Naive thymus-derived CD4-positive, alpha-beta T cell (primary cell): Measurements from ENCODE around the gene DNAH8. TPM values are rescaled to one million over a fixed set of nuclear protein-coding genes. Genes with fewer than 3 reads are reported as not detected.

Experiments used
- ATAC-seq: fragments of 150-1000 bp; cut with Tn5 transposase; 2 replicates; pipeline ENCODE4 v1.10.0; 2021; ENCODE audit warnings: mild to moderate bottlenecking, moderate library complexity
- CTCF ChIA-PET: fragments of 350-600 bp; sonication (Branson Sonifier 250); formaldehyde crosslinking; loops from one replicate; lab custom pipeline; 2021; ENCODE audit warnings: antibody characterized with exemption; lab: Charles Lee
- POLR2A ChIA-PET: fragments of 350-600 bp; sonication (Branson Sonifier 250); formaldehyde crosslinking; loops from one replicate; lab custom pipeline; 2021; ENCODE audit warnings: antibody characterized with exemption, inconsistent platforms; lab: Charles Lee
- DNase-seq, 9 donors: peaks; one replicate each; pipeline versions ENCODE4 v3.0.0 to v3.0.0-alpha.2; 2020 to 2022; ENCODE audit warnings: mixed read lengths in 1 of 9
- H3K27ac ChIP-seq: one replicate; pipeline ENCODE4 v1.7.0; 2013; ENCODE audit warnings: mild to moderate bottlenecking, low read depth, low read length, moderate library complexity
- H3K27me3 ChIP-seq, 2 donors: one replicate each; pipeline ENCODE4 v1.7.0; 2013; ENCODE audit warnings: low read length in 2 of 2, mild to moderate bottlenecking in 2 of 2, moderate library complexity in 2 of 2; ENCODE audit not compliant: control insufficient read depth in 2 of 2, insufficient read depth in 2 of 2
- H3K36me3 ChIP-seq, 3 experiments: 1 replicate in 2 of 3; 2 replicates in 1 of 3; pipeline ENCODE4 v1.7.0; 2013; ENCODE audit warnings: low read length in 3 of 3, mild to moderate bottlenecking in 3 of 3, moderate library complexity in 1 of 3; ENCODE audit not compliant: insufficient read depth in 3 of 3, control insufficient read depth in 2 of 3
- H3K4me1 ChIP-seq, 2 donors: one replicate each; pipeline ENCODE4 v1.7.0; 2013; ENCODE audit warnings: low read length in 2 of 2, mild to moderate bottlenecking in 2 of 2, moderate library complexity in 1 of 2; ENCODE audit not compliant: control insufficient read depth in 2 of 2, insufficient read depth in 2 of 2
- H3K4me3 ChIP-seq: 2 replicates; pipeline ENCODE4 v1.7.0; 2013; ENCODE audit warnings: mild to moderate bottlenecking, low read length
- H3K9me3 ChIP-seq, 3 experiments: 1 replicate in 2 of 3; 2 replicates in 1 of 3; pipeline ENCODE4 v1.7.0; 2013; ENCODE audit warnings: low read length in 3 of 3; ENCODE audit not compliant: control insufficient read depth in 2 of 3
- H3K27ac Mint-ChIP-seq, 9 donors: one replicate each; pipeline ENCODE4 v1.8.0; 2020 to 2022; ENCODE audit warnings: mixed read lengths in 9 of 9, mild to moderate bottlenecking in 8 of 9, moderate library complexity in 5 of 9, inconsistent platforms in 2 of 9
- H3K27me3 Mint-ChIP-seq, 5 donors: one replicate each; pipeline ENCODE4 v1.8.0; 2021 to 2022; ENCODE audit warnings: mixed read lengths in 5 of 5, mild to moderate bottlenecking in 1 of 5
- H3K36me3 Mint-ChIP-seq, 5 donors: one replicate each; pipeline ENCODE4 v1.8.0; 2020 to 2022; ENCODE audit warnings: mixed read lengths in 5 of 5, mild to moderate bottlenecking in 3 of 5, inconsistent platforms in 1 of 5
- H3K4me1 Mint-ChIP-seq, 7 donors: one replicate each; pipeline ENCODE4 v1.8.0; 2020 to 2022; ENCODE audit warnings: mixed read lengths in 7 of 7, mild to moderate bottlenecking in 3 of 7, inconsistent platforms in 1 of 7
- H3K4me3 Mint-ChIP-seq, 10 donors: one replicate each; pipeline ENCODE4 v1.8.0; 2020 to 2022; ENCODE audit warnings: mild to moderate bottlenecking in 10 of 10, mixed read lengths in 10 of 10, moderate library complexity in 6 of 10, inconsistent platforms in 2 of 10
- H3K9me3 Mint-ChIP-seq, 11 donors: one replicate each; pipeline ENCODE4 v1.8.0; 2020 to 2022; ENCODE audit warnings: mixed read lengths in 11 of 11, mild to moderate bottlenecking in 4 of 11, inconsistent platforms in 1 of 11, moderate library complexity in 1 of 11
- intact Hi-C, 2 donors: fragments of 100-400 bp; cut with micrococcal nuclease; formaldehyde crosslinking; loops; one replicate each; pipeline ENCODE4 v1.15.1; 2023
- polyA plus RNA-seq, 2 donors: library from polyadenylated mRNA; unstranded; fragments of 300-500 nt; fragmentation: Illumina TruSeq; gene quantifications; one replicate each; pipeline ENCODE4 v1.2.3, GENCODE V29; 2021
- total RNA-seq, 6 experiments: library from RNA in 5 of 6; stranded (reverse) in 5 of 6; gene quantifications; 1 replicate in 5 of 6; 2 replicates in 1 of 6; pipeline ENCODE4 v1.2.3 and lab custom pipeline; 2021 to 2026

The DNAH8 gene
- total and polyA plus RNA-seq, 7 experiments from 2014 or later, result 0.02 to 0.15 (median 0.05) TPM; not detected in 2

DNA sequence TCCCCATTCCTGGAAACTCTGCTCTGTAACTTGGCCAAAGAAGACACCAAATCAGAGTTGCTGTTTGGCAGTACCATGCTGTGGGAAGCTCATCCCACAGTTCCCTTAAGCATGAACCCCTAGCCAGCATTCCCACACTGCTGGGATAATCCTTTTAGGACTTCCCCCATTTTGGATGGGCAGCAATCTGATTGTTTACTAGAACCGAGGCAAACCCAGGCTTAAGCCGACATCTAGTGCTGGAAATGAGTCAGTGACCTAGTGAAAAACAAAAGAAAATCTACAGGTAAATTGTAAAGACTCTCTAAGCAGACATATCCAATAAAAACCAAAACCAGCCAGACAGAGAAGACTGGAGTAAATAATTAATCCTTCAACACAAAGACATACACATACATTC, 5.2 kb downstream of the DNAH8 start:
- H3K4me1 ChIP-seq, result peaks cover 0 to 2% of the 10 kb centered on the region in 2 donors
- Mint-ChIP-seq H3K4me1 (peaks cover 0 to 15% (median 5%) of the 10 kb centered on the region in 7 donors), H3K27me3 (peaks cover 36 to 54% (median 41%) of the 10 kb centered on the region in 5 donors), H3K36me3 (peaks cover 0 to 17% (median 8%) of the 10 kb centered on the region in 5 donors), H3K9me3 (peaks cover 2 to 21% (median 8%) of the 10 kb centered on the region in 11 donors), H3K27ac (no peak overlapping the region), H3K4me3 (no peak overlapping the region)
- H3K27me3 ChIP-seq, result peaks cover 0 to 12% of the 10 kb centered on the region in 2 donors
- CTCF ChIA-PET, result no interaction called here
- DNase-seq (no peak), ATAC-seq (no peak)
- no peaks in the 10 kb centered on the region for H3K9me3 ChIP-seq
- no peaks in the 10 kb centered on the region for H3K36me3 ChIP-seq
- H3K27ac ChIP-seq, result no peak overlapping the region
- intact Hi-C loops, result no loop called here
- no peak overlapping the region for H3K4me3 ChIP-seq
- POLR2A ChIA-PET, result no interaction called here

DNA sequence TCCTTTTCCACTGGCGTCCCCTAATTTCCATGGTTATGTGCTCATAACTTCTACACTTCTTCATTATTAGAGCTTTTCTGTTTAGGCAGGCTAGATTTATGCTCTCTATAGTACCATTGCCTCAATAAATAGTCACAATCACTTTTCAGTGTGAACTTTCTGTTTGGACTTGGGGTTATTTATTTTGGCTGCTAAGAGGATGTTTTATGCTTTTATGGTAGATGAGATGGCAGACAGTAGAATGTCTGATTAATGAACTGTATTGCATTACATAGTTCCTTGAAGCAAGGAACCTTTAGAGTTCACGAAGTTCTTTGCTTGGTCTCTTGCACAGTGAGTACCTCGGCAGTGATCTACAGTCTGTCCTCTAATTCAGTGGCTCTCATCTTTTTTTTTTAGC, 6.9 kb downstream of the DNAH8 start:
- Histone ChIP-seq H3K4me3 (no peak overlapping the region), H3K27me3 (peaks cover 0 to 8% of the 10 kb centered on the region in 2 donors), H3K36me3 (no peaks in the 10 kb centered on the region), H3K4me1 (no peaks in the 10 kb centered on the region), H3K9me3 (no peaks in the 10 kb centered on the region), H3K27ac (no peak overlapping the region)
- DNase-seq (no peak), ATAC-seq (no peak)
- H3K9me3 Mint-ChIP-seq, result peaks cover 2 to 21% (median 8%) of the 10 kb centered on the region in 11 donors
- peaks cover 0 to 11% (median 6%) of the 10 kb centered on the region in 5 donors for H3K36me3 Mint-ChIP-seq
- POLR2A ChIA-PET, result no interaction called here
- peaks cover 0 to 21% (median 0%) of the 10 kb centered on the region in 7 donors for H3K4me1 Mint-ChIP-seq
- H3K4me3 Mint-ChIP-seq, result no peak overlapping the region
- CTCF ChIA-PET, result no interaction called here
- intact Hi-C loops, result no loop called here
- H3K27me3 Mint-ChIP-seq, result peaks cover 26 to 47% (median 30%) of the 10 kb centered on the region in 5 donors
- no peak overlapping the region for H3K27ac Mint-ChIP-seq

DNA sequence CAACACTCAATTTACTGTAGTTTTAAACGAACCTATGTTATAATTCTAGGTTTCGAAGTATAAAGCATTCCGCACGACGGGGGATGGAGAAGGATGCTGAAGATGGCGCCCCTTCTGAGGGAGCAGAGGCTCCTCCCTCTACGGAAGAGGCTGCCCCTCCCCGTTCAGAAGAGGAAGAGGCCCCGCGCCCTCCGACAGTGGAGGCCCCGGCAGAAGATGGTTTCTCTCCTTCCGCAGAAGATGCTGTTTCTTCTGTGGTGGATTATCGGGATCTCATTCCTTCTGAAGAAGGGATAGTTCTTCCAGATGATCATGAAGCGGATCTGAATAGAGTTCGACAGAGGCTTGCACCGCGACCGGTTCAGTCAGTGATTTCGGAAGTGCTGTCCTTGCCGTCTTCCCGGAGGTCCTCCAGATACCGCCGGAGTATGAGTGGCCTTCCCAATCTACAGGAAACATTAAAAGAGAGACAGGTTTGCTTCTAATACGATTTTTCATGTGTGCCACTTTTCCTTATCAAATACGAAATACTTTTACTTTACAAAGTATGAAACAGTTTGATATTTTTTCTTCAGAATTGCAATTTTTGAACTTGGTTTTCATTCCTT, 7.7 kb downstream of the DNAH8 start:
- peaks cover 22 to 39% (median 26%) of the 10 kb centered on the region in 5 donors for H3K27me3 Mint-ChIP-seq
- Histone ChIP-seq H3K4me1 (no peaks in the 10 kb centered on the region), H3K9me3 (no peaks in the 10 kb centered on the region)

DNA sequence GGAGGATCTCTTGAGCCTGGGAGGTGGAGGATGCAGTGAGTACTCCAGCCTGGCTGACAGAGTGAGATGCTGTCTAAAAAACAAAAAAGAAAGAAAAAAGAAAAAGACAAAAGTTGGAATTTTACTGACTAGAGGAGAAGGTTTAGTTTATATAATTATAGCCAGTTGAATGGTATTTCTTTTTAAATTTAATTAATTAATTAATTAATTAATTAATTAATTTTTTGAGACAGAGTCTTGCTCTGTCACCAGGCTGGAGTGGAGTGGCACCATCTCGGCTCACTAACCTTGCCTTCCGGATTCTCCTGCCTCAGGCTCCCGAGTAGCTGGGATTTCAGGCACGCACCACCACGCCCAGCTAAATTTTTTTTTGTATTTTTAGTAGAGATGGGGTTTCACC, 8.7 kb downstream of the DNAH8 start:
- no peak for ATAC-seq
- H3K4me3 ChIP-seq, result no peak overlapping the region
- no peak for DNase-seq
- POLR2A ChIA-PET, result interaction anchor here (0.6 kb wide), 1 partner anchor 810 kb away, joined by 3 read pairs; no protein-coding TSS in a partner anchor
- peaks cover 18 to 33% (median 24%) of the 10 kb centered on the region in 5 donors for H3K27me3 Mint-ChIP-seq
- H3K4me1 Mint-ChIP-seq, result peaks cover 0 to 25% (median 0%) of the 10 kb centered on the region in 7 donors
- intact Hi-C loops, result no loop called here
- no peaks in the 10 kb centered on the region for H3K4me1 ChIP-seq
- no peak overlapping the region for H3K4me3 Mint-ChIP-seq
- no peaks in the 10 kb centered on the region for H3K9me3 ChIP-seq
- no peaks in the 10 kb centered on the region for H3K36me3 ChIP-seq
- CTCF ChIA-PET, result no interaction called here
- peaks cover 0 to 11% (median 6%) of the 10 kb centered on the region in 5 donors for H3K36me3 Mint-ChIP-seq
- no peak overlapping the region for H3K27ac Mint-ChIP-seq
- H3K27me3 ChIP-seq, result peaks cover 0 to 6% of the 10 kb centered on the region in 2 donors
- H3K9me3 Mint-ChIP-seq, result peaks cover 2 to 21% (median 8%) of the 10 kb centered on the region in 11 donors
- no peak overlapping the region for H3K27ac ChIP-seq

More for the DNA sequence above, 7.7 kb downstream of the DNAH8 start:
- no peaks in the 10 kb centered on the region for H3K36me3 ChIP-seq
- H3K27ac Mint-ChIP-seq, result no peak overlapping the region
- no peak overlapping the region for H3K4me3 Mint-ChIP-seq
- ATAC-seq, result no peak
- intact Hi-C loops, result no loop called here
- H3K4me3 ChIP-seq, result no peak overlapping the region
- no peak for DNase-seq
- CTCF ChIA-PET, result no interaction called here
- H3K36me3 Mint-ChIP-seq, result peaks cover 0 to 11% (median 6%) of the 10 kb centered on the region in 5 donors
- H3K9me3 Mint-ChIP-seq, result peaks cover 2 to 21% (median 8%) of the 10 kb centered on the region in 11 donors
- H3K27me3 ChIP-seq, result peaks cover 0 to 8% of the 10 kb centered on the region in 2 donors
- peaks cover 0 to 25% (median 0%) of the 10 kb centered on the region in 7 donors for H3K4me1 Mint-ChIP-seq
- POLR2A ChIA-PET, result no interaction called here
- H3K27ac ChIP-seq, result no peak overlapping the region

DNA sequence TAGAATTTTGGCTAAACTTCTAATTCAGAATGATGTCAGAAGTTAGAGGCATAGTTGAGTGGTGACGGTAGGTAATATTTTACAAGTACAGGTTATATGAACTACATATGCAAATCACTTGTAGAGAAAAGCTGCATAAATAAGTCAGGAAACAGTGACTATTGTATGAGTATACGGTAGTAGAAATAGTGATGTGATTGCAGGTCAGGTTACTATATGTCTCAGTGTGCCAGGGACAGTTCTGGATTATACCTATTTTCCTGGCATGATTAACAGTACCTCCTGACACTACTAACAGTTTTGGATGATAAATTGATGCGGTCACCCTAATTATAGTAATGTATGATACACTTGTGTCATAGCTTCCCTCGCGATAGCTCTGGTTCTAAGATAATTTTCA, 9.2 kb downstream of the DNAH8 start:
- intact Hi-C loops, result no loop called here
- H3K27me3 ChIP-seq, result peaks cover 0 to under 1% of the 10 kb centered on the region in 2 donors
- POLR2A ChIA-PET, result interaction anchor here (0.6 kb wide), 1 partner anchor 811 kb away, joined by 3 read pairs; no protein-coding TSS in a partner anchor
- no peaks in the 10 kb centered on the region for H3K9me3 ChIP-seq
- H3K27me3 Mint-ChIP-seq, result peaks cover 15 to 27% (median 20%) of the 10 kb centered on the region in 5 donors
- H3K9me3 Mint-ChIP-seq, result peaks cover 2 to 21% (median 8%) of the 10 kb centered on the region in 11 donors
- CTCF ChIA-PET, result no interaction called here
- peaks cover 0 to 11% (median 5%) of the 10 kb centered on the region in 5 donors for H3K36me3 Mint-ChIP-seq
- no peak overlapping the region for H3K27ac Mint-ChIP-seq
- no peaks in the 10 kb centered on the region for H3K36me3 ChIP-seq
- H3K4me3 ChIP-seq, result no peak overlapping the region
- DNase-seq (no peak), ATAC-seq (no peak)
- no peak overlapping the region for H3K27ac ChIP-seq
- no peak overlapping the region for H3K4me3 Mint-ChIP-seq
- peaks cover 0 to 25% (median 0%) of the 10 kb centered on the region in 7 donors for H3K4me1 Mint-ChIP-seq
- no peaks in the 10 kb centered on the region for H3K4me1 ChIP-seq

DNA sequence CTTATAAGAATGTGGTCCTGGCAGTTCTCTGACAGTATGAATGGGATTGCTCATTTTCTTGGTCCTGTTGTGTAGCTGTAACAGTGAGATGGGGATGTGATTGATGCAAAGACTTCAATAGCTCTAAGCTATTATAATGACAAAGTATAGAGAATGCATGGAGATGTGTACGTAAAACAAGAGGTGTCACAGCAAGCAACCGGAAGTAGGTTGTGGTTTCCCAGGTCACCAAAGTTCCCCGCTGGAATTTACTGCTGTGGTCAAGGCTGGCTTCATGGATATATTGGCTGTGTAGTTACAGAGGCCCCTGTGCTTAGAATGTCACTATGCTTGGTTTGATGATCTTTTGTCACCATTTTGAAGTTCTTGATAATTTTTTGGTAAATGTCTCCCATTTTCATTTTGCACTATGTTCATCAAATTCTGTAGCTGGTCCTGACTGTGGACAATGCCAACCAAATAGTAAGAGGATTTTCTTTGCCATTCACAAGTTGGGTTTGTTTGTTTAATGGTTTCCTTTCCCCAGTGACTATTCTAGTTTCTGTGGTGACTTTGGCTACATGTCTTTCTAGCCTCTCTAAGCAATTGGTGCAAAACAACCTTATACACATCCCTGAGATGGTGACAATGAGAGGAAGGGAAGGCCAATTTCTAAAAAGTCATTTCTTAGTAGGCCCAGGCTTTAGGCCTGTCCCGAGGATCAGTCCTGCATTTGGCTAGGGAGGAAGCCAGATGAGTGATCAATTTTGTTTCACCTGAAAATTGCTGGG, 10.5 kb downstream of the DNAH8 start:
- Histone ChIP-seq H3K36me3 (no peaks in the 10 kb centered on the region), H3K9me3 (no peaks in the 10 kb centered on the region), H3K4me3 (no peak overlapping the region), H3K27me3 (no peaks in the 10 kb centered on the region), H3K4me1 (no peaks in the 10 kb centered on the region), H3K27ac (no peak overlapping the region)
- Mint-ChIP-seq H3K27ac (peak overlapping the region in 1 of 9 donors; percentile 73), H3K4me3 (peak overlapping the region in 1 of 10 donors; percentile 50), H3K9me3 (peaks cover 0 to 9% (median 3%) of the 10 kb centered on the region in 11 donors), H3K27me3 (peaks cover 5 to 17% (median 9%) of the 10 kb centered on the region in 5 donors), H3K36me3 (peaks cover 0 to 8% (median 2%) of the 10 kb centered on the region in 5 donors), H3K4me1 (peaks cover 0 to 23% (median 0%) of the 10 kb centered on the region in 7 donors)
- intact Hi-C loops, result no loop called here
- no peak for ATAC-seq
- ChIA-PET CTCF (no interaction called here), POLR2A (no interaction called here)
- DNase-seq, result no peak
